ENCODE results near the gene TGOLN2. TPM values are rescaled to one million over a fixed set of nuclear protein-coding genes. Genes with fewer than 3 reads are reported as not detected.
"Not testable (repeated sequence)": the region's sequence is repeated elsewhere in the genome, so short reads cannot be mapped to it uniquely, and the experiment has no call there.

TGOLN2 gene
- total RNA-seq, 2 experiments from 2014 or later, result 82.5 to 85.4 TPM

DNA sequence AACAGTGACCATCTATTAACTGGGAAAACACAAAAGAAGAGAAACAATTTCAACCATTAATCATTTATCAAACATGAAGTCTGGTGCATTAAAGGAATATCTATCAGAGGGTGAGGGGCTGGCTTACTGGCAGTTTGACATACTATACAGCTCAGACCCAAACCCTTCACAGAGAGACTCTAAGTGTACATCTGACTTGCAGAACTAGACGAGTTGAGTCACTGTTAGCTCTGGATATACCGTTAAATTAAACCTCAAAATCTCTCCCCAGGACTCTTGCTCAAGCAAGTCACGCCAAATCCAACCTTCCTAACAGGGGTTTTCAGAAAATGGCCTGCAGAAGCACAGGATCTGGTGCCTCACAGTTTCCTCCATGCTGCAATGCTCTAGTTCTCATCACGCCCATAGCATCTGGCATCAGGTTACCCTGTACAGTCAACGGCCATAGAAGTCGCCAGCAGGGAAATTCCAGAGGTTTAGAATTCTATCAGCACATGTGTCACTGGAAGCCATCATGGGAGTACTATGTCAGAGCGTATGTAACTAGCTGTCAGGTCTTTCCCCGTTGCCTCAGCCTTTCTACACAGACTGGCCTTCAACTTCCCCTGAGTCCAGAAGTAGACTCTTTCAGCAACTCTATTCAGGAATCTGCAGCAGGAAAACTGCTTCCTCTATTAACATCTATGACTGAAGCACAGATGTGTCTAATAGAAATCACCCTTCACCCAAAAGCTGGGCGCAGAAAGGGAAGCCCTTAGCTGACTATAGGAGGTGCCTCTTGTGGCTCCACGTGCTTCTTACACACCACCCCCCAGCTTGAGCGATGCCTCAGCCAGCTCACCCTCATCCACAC, 9.3 kb downstream of the TGOLN2 start:
- intact Hi-C loops (cut with micrococcal nuclease), result loop anchor here (1.0 kb wide), 1 partner anchor 8 kb away; no protein-coding TSS in a partner anchor
- Mint-ChIP-seq H3K27ac (peak overlapping the region; percentile 88), H3K4me1 (ENCODE audit: low read depth) (peaks cover 59% of the 10 kb centered on the region), H3K4me3 (peak overlapping the region; percentile 32), H3K27me3 (ENCODE audit: low read depth) (no peaks in the 10 kb centered on the region), H3K36me3 (ENCODE audit: low read depth) (peaks cover 58% of the 10 kb centered on the region), H3K9me3 (no peaks in the 10 kb centered on the region)
- CTCF ChIA-PET, result interaction anchor here (0.7 to 4.5 kb wide), 4 partner anchors 8 to 21 kb away, joined by 3 to 30 read pairs (median 4); no protein-coding TSS in a partner anchor
- DNase-seq, result peak; percentile 77

DNA sequence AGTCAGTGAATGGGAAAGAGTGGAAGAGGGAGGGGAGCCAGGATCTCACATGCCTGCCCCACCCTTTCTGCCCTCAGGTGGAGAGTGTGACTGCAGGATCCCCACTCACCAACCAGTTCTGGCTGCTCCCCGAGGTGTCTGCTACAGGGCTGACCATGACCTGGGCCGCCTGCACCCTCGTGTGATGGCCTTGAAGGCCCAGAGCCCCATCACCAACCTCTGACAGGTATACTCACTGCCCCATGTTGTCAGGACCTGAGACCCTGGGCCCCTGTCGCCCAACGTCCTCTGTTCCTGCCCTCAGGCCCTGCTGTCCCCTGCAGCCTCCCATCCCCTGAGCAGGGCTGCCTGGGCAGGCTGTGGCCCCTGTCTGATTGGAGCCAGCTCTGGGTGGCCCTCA, 11.9 kb downstream of the TGOLN2 start:
- H3K27ac Mint-ChIP-seq; H3K4me3 Mint-ChIP-seq; intact Hi-C loops (cut with micrococcal nuclease); DNase-seq; CTCF ChIA-PET; H3K9me3 Mint-ChIP-seq; H3K27me3 Mint-ChIP-seq (ENCODE audit: low read depth): not testable (repeated sequence)
- Mint-ChIP-seq H3K36me3 (ENCODE audit: low read depth) (peaks cover 36% of the 10 kb centered on the region), H3K4me1 (ENCODE audit: low read depth) (peaks cover 37% of the 10 kb centered on the region)

DNA sequence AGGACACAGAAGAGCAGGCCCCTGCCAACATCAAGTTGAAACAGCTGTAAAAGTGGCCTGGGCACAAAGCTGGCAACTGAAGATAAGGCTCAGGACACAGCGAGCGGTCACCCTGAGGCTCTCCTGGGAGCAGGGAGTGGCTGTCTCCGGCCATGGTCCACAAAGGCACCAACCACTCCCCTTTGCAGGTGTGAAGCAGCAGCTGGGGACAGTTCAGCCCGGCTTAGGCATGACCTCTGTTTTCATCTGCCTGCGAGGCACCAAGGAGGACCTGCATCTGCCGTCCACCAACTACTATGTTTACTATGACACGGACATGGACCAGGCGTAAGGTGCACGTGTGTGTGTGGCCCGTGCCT, 12.9 kb downstream of the TGOLN2 start:
- peak overlapping the region; percentile 16 for H3K27ac Mint-ChIP-seq
- H3K27me3 Mint-ChIP-seq (ENCODE audit: low read depth), result no peaks in the 10 kb centered on the region
- H3K4me1 Mint-ChIP-seq (ENCODE audit: low read depth), result peaks cover 35% of the 10 kb centered on the region
- no peak for DNase-seq
- no peaks in the 10 kb centered on the region for H3K9me3 Mint-ChIP-seq
- H3K4me3 Mint-ChIP-seq, result no peak overlapping the region
- H3K36me3 Mint-ChIP-seq (ENCODE audit: low read depth), result peaks cover 25% of the 10 kb centered on the region
- intact Hi-C loops (cut with micrococcal nuclease), result no loop called here
- CTCF ChIA-PET, result interaction anchor here (0.6 to 1.8 kb wide), 2 partner anchors 14 to 16 kb away, joined by 4 to 9 read pairs; no protein-coding TSS in a partner anchor

DNA sequence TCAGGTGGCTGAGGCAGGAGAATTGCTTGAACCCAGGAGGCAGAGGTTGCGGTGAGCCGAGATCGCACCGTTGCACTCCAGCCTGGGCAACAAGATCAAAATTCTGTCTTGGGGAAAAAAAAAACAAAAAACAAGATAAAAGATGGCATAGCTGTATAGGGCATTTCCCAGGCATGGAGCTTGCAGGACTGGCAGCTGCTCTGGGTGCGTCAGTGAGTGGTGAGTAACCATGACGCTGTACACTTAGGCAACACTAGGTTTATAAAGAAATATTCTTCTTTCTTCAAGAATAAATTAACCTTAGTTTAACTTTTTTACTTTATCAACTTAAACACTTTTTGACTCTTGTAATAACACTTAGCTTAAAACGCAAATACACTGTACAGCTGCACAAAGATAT, 15.4 kb downstream of the TGOLN2 start:
- no peak for DNase-seq
- H3K36me3 Mint-ChIP-seq (ENCODE audit: low read depth), result peaks cover 10% of the 10 kb centered on the region
- intact Hi-C loops (cut with micrococcal nuclease), result no loop called here
- peaks cover 32% of the 10 kb centered on the region for H3K4me1 Mint-ChIP-seq (ENCODE audit: low read depth)
- no peaks in the 10 kb centered on the region for H3K9me3 Mint-ChIP-seq
- CTCF ChIA-PET, result interaction anchor here (0.6 to 0.7 kb wide), 3 partner anchors 13 to 722 kb away, joined by 3 to 5 read pairs (median 3); no protein-coding TSS in a partner anchor
- no peaks in the 10 kb centered on the region for H3K27me3 Mint-ChIP-seq (ENCODE audit: low read depth)
- H3K4me3 Mint-ChIP-seq, result no peak overlapping the region
- H3K27ac Mint-ChIP-seq, result no peak overlapping the region

DNA sequence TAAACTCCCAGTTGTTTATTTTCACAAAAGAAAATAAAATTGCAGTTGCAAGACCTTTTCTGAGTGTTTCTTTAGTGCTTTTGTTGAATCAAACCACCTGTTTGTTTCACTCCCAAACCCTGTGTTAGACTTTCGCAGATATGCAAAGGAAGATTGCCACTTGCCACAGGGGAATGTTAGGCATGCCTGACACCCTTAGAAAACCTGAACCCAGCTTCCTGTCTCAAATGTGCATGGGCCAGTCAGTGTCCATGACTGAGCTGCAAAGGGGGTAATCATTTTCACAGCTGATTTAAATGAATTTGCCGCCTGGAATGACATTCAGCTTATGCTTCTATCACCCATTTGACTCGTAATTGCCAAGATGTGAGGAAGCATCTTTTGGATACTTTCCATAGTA, 17.5 kb downstream of the TGOLN2 start:
- H3K36me3 Mint-ChIP-seq (ENCODE audit: low read depth), result peaks cover 6% of the 10 kb centered on the region
- no peak for DNase-seq
- CTCF ChIA-PET, result interaction anchor here (0.9 to 3.5 kb wide), 3 partner anchors 11 to 385 kb away, joined by 5 to 60 read pairs (median 5); no protein-coding TSS in a partner anchor
- peak overlapping the region; percentile 57 for H3K27ac Mint-ChIP-seq
- peak overlapping the region; percentile 51 for H3K4me3 Mint-ChIP-seq
- H3K9me3 Mint-ChIP-seq, result no peaks in the 10 kb centered on the region
- intact Hi-C loops (cut with micrococcal nuclease), result no loop called here
- H3K4me1 Mint-ChIP-seq (ENCODE audit: low read depth), result peaks cover 39% of the 10 kb centered on the region
- no peaks in the 10 kb centered on the region for H3K27me3 Mint-ChIP-seq (ENCODE audit: low read depth)

DNA sequence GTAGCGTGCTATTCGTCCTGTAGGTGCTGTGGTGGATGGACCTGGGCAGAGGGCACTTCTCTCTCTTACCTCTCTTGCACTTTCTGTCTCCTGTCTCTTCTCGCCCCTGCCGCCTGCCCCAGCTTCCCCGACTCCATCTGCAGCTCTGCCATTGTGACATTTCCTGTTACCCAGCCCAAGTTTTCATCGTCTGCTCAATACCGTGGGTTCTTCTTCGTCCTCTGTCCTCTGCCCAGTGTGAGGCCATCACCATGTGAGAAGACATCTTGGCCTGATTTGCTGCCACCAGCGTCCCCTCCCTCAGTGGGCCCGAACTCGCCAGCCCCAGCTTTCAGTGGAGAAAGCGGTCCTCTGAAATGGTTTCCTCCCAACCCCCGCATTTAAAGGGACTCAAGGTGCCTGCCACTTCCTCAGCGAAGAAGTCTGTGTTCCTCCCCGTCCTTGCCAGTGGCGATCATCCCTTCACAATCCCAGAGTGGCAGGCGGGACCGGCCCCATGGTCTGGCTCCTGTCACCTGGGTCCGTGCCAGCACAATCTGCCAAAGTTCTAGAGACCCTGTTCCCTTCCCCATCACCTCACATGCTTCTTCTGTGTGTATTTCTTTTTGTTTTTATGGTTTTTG, 18.0 kb downstream of the TGOLN2 start:
- intact Hi-C loops (cut with micrococcal nuclease), result loop anchor here (2.0 kb wide), 1 partner anchor 19 kb away; no protein-coding TSS in a partner anchor
- Mint-ChIP-seq H3K27me3 (ENCODE audit: low read depth) (no peaks in the 10 kb centered on the region), H3K9me3 (no peaks in the 10 kb centered on the region), H3K4me3 (peak overlapping the region; percentile 51), H3K27ac (peak overlapping the region; percentile 57), H3K36me3 (ENCODE audit: low read depth) (peaks cover 6% of the 10 kb centered on the region), H3K4me1 (ENCODE audit: low read depth) (peaks cover 39% of the 10 kb centered on the region)
- peak; percentile 33 for DNase-seq
- CTCF ChIA-PET, result interaction anchor here (0.9 to 3.5 kb wide), 5 partner anchors 11 to 384 kb away, joined by 3 to 60 read pairs (median 5); no protein-coding TSS in a partner anchor

DNA sequence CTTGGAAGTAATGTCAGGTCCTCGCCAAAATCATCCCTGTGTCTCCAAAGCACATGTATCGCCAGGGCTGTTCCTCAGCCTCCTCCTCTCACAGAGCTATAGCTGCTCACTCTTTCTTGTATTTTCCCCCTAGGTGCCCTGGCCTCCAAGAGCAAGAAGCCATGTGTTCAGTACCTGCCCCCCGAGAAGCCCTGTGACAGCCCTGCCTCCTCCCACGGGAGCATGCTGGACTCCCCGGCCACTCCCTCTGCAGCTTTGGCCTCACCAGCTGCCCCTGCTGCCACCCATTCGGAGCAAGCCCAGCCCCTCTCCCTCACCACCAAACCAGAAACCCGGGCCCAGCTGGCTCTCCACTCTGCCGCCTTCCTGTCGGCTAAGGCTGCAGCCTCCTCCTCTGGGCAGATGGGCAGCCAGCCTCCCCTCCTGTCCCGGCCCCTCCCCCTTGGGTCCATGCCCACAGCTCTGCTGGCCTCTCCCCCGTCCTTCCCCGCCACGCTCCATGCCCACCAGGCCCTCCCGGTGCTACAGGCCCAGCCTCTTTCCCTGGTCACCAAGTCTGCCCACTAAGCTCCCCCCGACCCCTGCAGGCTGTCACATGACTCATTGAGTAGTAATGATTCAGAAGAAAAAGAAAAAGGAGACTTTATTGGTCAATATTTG, 18.8 kb downstream of the TGOLN2 start:
- no peaks in the 10 kb centered on the region for H3K9me3 Mint-ChIP-seq
- H3K27ac Mint-ChIP-seq, result peak overlapping the region; percentile 68
- peaks cover 36% of the 10 kb centered on the region for H3K4me1 Mint-ChIP-seq (ENCODE audit: low read depth)
- DNase-seq, result no peak
- CTCF ChIA-PET, result interaction anchor here (1.2 to 3.5 kb wide), 4 partner anchors 10 to 383 kb away, joined by 3 to 60 read pairs (median 4); no protein-coding TSS in a partner anchor
- H3K36me3 Mint-ChIP-seq (ENCODE audit: low read depth), result peaks cover 6% of the 10 kb centered on the region
- H3K4me3 Mint-ChIP-seq, result peak overlapping the region; percentile 51
- no peaks in the 10 kb centered on the region for H3K27me3 Mint-ChIP-seq (ENCODE audit: low read depth)
- intact Hi-C loops (cut with micrococcal nuclease), result loop anchor here (2.0 kb wide), 1 partner anchor 20 kb away; no protein-coding TSS in a partner anchor

DNA sequence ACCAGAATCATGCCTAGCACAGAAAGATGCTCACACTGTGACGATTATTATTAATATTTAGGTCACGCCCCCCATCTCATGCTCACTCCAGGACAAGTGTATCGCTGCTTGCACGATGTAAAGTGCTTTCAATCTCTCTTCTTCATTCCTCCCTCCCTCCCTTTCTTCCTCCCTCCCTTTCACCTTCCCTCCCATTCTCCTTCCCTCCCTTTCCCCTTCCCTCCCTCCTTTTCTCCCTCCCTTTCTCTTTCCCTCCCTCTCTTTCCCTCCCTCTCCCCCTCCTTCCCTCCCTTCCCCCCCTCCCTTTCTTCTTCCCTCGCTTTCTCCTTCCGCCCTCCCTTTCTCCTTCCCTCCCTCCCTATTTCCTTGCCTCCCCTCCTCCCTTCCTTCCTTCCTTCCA, 19.6 kb downstream of the TGOLN2 start:
- peaks cover 2% of the 10 kb centered on the region for H3K36me3 Mint-ChIP-seq (ENCODE audit: low read depth)
- H3K27me3 Mint-ChIP-seq (ENCODE audit: low read depth), result no peaks in the 10 kb centered on the region
- H3K4me3 Mint-ChIP-seq, result no peak overlapping the region
- DNase-seq, result no peak
- CTCF ChIA-PET, result interaction anchor here (1.5 to 3.5 kb wide), 2 partner anchors 9 to 42 kb away, joined by 4 to 60 read pairs; no protein-coding TSS in a partner anchor
- peaks cover 36% of the 10 kb centered on the region for H3K4me1 Mint-ChIP-seq (ENCODE audit: low read depth)
- intact Hi-C loops (cut with micrococcal nuclease), result loop anchor here (2.0 kb wide), 1 partner anchor 21 kb away; no protein-coding TSS in a partner anchor
- peak overlapping the region; percentile 68 for H3K27ac Mint-ChIP-seq
- no peaks in the 10 kb centered on the region for H3K9me3 Mint-ChIP-seq

DNA sequence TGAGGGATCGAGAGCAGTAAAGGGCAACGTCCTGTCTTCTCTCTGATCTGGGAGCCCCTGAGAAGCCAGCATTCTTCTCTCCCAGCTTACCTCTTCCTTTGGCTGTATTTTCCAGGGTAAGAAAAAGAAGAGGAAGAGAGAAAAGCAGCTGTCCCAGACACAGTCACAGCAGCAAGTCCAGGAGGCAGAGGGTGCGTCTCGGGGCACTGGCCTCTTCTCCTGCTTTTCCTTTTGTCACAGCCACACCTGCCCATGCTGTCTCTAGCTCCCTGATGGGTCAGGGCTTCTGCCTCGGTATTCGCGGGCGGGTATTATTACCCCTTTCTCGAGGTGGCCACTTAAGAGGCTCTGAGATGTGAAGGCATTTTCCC, 20.3 kb downstream of the TGOLN2 start:
- peaks cover 36% of the 10 kb centered on the region for H3K4me1 Mint-ChIP-seq (ENCODE audit: low read depth)
- H3K4me3 Mint-ChIP-seq, result peak overlapping the region; percentile 62
- no peaks in the 10 kb centered on the region for H3K9me3 Mint-ChIP-seq
- H3K27me3 Mint-ChIP-seq (ENCODE audit: low read depth), result no peaks in the 10 kb centered on the region
- DNase-seq, result no peak
- H3K27ac Mint-ChIP-seq, result peak overlapping the region; percentile 82
- intact Hi-C loops (cut with micrococcal nuclease), result no loop called here
- peaks cover 2% of the 10 kb centered on the region for H3K36me3 Mint-ChIP-seq (ENCODE audit: low read depth)
- CTCF ChIA-PET, result no interaction called here

DNA sequence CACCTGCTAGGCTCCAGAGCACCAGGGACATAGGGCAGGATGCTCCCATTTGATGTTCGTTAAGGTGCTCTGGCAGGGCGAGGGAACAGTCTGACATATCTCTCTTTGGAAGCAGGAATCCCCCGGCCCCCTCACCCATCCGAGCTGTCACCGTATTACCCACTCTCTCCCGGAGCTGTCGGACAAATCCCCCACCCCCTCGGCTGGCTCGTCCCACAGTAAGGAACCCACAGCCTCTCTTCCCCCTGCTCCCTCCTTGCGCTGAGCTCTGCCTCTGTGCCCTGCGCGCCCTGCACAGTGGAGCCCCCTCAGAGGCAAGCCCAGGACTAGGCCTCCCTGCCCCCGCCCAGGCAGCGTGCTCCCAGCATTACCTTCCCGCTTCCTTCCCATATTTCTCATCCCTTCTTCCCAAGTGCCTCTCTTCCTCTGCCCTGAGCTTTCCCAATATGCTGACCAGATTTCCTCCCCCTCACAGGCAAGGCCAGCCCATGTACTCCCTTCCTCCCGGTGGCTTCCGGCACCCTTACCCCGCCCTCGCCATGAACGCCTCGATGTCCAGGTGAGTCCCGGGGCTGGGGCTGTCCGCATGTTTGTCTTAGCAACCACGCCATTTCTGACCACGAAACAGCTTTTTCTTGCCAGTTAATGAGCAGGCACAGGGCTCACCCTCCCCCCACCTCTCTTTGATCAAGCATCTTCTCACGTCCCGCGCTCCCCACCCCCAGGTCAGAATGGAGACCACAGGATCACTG, 23.8 kb downstream of the TGOLN2 start:
- H3K4me1 Mint-ChIP-seq (ENCODE audit: low read depth), result peaks cover 20% of the 10 kb centered on the region
- CTCF ChIA-PET, result interaction anchor here (0.8 kb wide), 1 partner anchor 378 kb away, joined by 3 read pairs; no protein-coding TSS in a partner anchor
- intact Hi-C loops (cut with micrococcal nuclease), result no loop called here
- H3K4me3 Mint-ChIP-seq, result no peak overlapping the region
- H3K27me3 Mint-ChIP-seq (ENCODE audit: low read depth), result no peaks in the 10 kb centered on the region
- H3K9me3 Mint-ChIP-seq, result no peaks in the 10 kb centered on the region
- DNase-seq, result no peak
- H3K36me3 Mint-ChIP-seq (ENCODE audit: low read depth), result no peaks in the 10 kb centered on the region
- no peak overlapping the region for H3K27ac Mint-ChIP-seq

DNA sequence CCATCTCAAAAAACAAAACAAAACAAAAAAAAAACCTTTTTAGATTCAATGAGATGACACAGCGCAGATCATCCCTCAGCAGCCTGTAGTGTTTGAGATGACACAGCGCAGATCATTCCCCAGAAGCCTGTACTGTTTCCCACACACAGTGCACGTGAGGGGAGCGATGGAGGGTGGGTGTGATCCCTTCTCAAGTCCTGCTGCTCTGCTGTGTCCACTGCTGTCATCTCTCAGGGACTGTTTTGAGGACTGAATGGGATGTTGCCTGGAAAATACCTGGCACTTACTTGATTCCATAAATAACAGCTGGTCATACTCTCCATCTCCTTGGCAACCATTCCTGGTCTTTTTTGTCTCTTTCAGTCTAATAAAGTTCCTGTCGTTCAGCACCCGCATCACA, 25.7 kb downstream of the TGOLN2 start:
- no peaks in the 10 kb centered on the region for H3K9me3 Mint-ChIP-seq
- H3K36me3 Mint-ChIP-seq (ENCODE audit: low read depth), result no peaks in the 10 kb centered on the region
- intact Hi-C loops (cut with micrococcal nuclease), result no loop called here
- H3K27ac Mint-ChIP-seq, result no peak overlapping the region
- H3K27me3 Mint-ChIP-seq (ENCODE audit: low read depth), result no peaks in the 10 kb centered on the region
- no peak overlapping the region for H3K4me3 Mint-ChIP-seq
- DNase-seq, result no peak
- peaks cover 13% of the 10 kb centered on the region for H3K4me1 Mint-ChIP-seq (ENCODE audit: low read depth)
- CTCF ChIA-PET, result interaction anchor here (0.6 to 5.7 kb wide), 2 partner anchors 13 to 268 kb away, joined by 5 to 61 read pairs; no protein-coding TSS in a partner anchor
